ENCODE results near the gene KLHDC2.
"Not testable (repeated sequence)": the region's sequence is repeated elsewhere in the genome, so short reads cannot be mapped to it uniquely, and the experiment has no call there.

The KLHDC2 gene

GRCh38 chr14:49783394-49784014, 15.6 kb downstream of the KLHDC2 start:
- H3K4me3 ChIP-seq (replicated peaks; ENCODE audit: low read depth, low read length): no peak overlapping the region
- no peak for TF ChIP-seq CTCF (IDR thresholded peaks at IDR 0.05; ENCODE audit: low read depth, low read length, missing control alignments)

GRCh38 chr14:49786315-49786714, 18.4 kb downstream of the KLHDC2 start:
- TF ChIP-seq CTCF (IDR thresholded peaks at IDR 0.05; ENCODE audit: low read depth, low read length, missing control alignments): no peak
- no peak for DNase-seq (ENCODE audit: extremely low read depth, low read depth)
- no peak overlapping the region for H3K4me3 ChIP-seq (replicated peaks; ENCODE audit: low read depth, low read length)

More at GRCh38 chr14:49783394-49784014, 15.6 kb downstream of the KLHDC2 start:
- DNase-seq (ENCODE audit: extremely low read depth, low read depth): no peak

GRCh38 chr14:49792618-49793017, 24.7 kb downstream of the KLHDC2 start:
- DNase-seq (ENCODE audit: extremely low read depth, low read depth): no peak
- TF ChIP-seq CTCF (IDR thresholded peaks at IDR 0.05; ENCODE audit: low read depth, low read length, missing control alignments): no peak
- no peak overlapping the region for H3K4me3 ChIP-seq (replicated peaks; ENCODE audit: low read depth, low read length)

GRCh38 chr14:49796025-49796424, 28.1 kb downstream of the KLHDC2 start:
- TF ChIP-seq CTCF (IDR thresholded peaks at IDR 0.05; ENCODE audit: low read depth, low read length, missing control alignments): no peak
- H3K4me3 ChIP-seq (replicated peaks; ENCODE audit: low read depth, low read length): no peak overlapping the region
- DNase-seq (ENCODE audit: extremely low read depth, low read depth): no peak

GRCh38 chr14:49808780-49809179, 40.8 kb downstream of the KLHDC2 start:
- H3K4me3 ChIP-seq (replicated peaks; ENCODE audit: low read depth, low read length): no peak overlapping the region
- TF ChIP-seq CTCF (IDR thresholded peaks at IDR 0.05; ENCODE audit: low read depth, low read length, missing control alignments): no peak
- no peak for DNase-seq (ENCODE audit: extremely low read depth, low read depth)

GRCh38 chr14:49816118-49816517, 48.2 kb downstream of the KLHDC2 start:
- not testable (repeated sequence) for H3K4me3 ChIP-seq (replicated peaks; ENCODE audit: low read depth, low read length); DNase-seq (ENCODE audit: extremely low read depth, low read depth)

GRCh38 chr14:49816844-49817243, 48.9 kb downstream of the KLHDC2 start:
- no peak overlapping the region for H3K4me3 ChIP-seq (replicated peaks; ENCODE audit: low read depth, low read length)
- no peak for DNase-seq (ENCODE audit: extremely low read depth, low read depth)
- TF ChIP-seq CTCF (IDR thresholded peaks at IDR 0.05; ENCODE audit: low read depth, low read length, missing control alignments): no peak
